Liver (tissue), 3 donors: ENCODE results near the gene GOLGA5.

Experiments
- JUND ChIP-seq, 2 donors: IDR thresholded peaks; 2 replicates each; pipeline ENCODE4 v1.6.1; 2016; ENCODE audit warnings: antibody characterized with exemption in 2 of 2
- SP1 ChIP-seq: IDR thresholded peaks from 2 replicates; pipeline ENCODE4 v1.6.1; 2018; ENCODE audit warnings: antibody characterized with exemption, mild to moderate bottlenecking
- TF ChIP-seq, protein P1 (sequence below): IDR thresholded peaks from 2 replicates; pipeline ENCODE4 v1.6.1; 2016; ENCODE audit warnings: antibody characterized with exemption
- TF ChIP-seq, protein P2 (sequence below): fragments of 150-350 bp; IDR thresholded peaks from 2 replicates; pipeline ENCODE4 v1.5.1; 2017; ENCODE audit warnings: improper control_type of control experiment, low read depth, low read length; ENCODE audit not compliant: missing input control
- donor health status: healthy.
- donor health status: healthy.

GRCh38 chr14:92785667-92786426, 8.3 kb upstream of the GOLGA5 start:
- TF ChIP-seq, protein P1, sequence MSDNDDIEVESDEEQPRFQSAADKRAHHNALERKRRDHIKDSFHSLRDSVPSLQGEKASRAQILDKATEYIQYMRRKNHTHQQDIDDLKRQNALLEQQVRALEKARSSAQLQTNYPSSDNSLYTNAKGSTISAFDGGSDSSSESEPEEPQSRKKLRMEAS, result no peak
- TF ChIP-seq, protein P2, sequence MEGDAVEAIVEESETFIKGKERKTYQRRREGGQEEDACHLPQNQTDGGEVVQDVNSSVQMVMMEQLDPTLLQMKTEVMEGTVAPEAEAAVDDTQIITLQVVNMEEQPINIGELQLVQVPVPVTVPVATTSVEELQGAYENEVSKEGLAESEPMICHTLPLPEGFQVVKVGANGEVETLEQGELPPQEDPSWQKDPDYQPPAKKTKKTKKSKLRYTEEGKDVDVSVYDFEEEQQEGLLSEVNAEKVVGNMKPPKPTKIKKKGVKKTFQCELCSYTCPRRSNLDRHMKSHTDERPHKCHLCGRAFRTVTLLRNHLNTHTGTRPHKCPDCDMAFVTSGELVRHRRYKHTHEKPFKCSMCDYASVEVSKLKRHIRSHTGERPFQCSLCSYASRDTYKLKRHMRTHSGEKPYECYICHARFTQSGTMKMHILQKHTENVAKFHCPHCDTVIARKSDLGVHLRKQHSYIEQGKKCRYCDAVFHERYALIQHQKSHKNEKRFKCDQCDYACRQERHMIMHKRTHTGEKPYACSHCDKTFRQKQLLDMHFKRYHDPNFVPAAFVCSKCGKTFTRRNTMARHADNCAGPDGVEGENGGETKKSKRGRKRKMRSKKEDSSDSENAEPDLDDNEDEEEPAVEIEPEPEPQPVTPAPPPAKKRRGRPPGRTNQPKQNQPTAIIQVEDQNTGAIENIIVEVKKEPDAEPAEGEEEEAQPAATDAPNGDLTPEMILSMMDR, result no peak
- TF ChIP-seq SP1 (no peak), JUND (IDR thresholded peaks at IDR 0.05) (peak; percentile 19 to 36)
